UCSD-AML1 (cell line): ENCODE measurements around the gene SIRPB1.
"Not testable (repeated sequence)": the region's sequence is repeated elsewhere in the genome, so short reads cannot be mapped to it uniquely, and the experiment has no call there.

Experiments
- DNase-seq: peaks from one replicate; lab custom pipeline; 2025; ENCODE audit not compliant: unreplicated experiment; lab: John Stamatoyannopoulos, UW

The SIRPB1 gene

DNA sequence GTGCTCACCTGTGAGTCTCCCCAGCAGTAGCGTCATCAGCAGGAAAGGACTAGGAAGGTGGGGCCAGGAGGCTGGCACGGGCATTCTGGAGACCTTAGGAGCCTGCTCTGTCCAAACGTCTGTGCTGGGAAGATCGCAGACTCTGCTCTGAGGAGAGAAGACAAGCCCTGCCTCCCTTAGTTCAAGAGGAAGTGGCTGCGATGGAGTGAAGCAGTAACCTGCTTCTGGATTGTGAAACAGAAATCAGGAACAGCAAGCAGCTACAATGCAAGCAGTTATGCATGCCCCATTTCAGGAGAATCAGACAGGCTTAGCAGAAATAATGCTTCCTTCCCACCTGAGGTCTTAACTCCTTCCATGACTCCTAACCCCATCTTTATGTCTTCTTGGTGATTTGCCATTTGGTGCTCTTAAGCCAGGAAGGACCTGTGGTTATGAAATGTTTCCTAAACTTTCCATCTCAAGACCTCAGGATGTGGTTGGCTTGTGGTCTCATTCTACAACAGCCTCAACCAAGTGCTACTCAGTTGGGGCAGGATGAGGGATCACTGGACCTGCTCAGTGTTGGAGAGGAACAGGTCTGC lies at the start of gene SIRPB1:
Gene SIRPB1 (minus strand): TSS at position 149 of the 584 bp plus-strand sequence. CDS start 65 bp downstream, at position 84.
- peak; percentile 61 for DNase-seq

DNA sequence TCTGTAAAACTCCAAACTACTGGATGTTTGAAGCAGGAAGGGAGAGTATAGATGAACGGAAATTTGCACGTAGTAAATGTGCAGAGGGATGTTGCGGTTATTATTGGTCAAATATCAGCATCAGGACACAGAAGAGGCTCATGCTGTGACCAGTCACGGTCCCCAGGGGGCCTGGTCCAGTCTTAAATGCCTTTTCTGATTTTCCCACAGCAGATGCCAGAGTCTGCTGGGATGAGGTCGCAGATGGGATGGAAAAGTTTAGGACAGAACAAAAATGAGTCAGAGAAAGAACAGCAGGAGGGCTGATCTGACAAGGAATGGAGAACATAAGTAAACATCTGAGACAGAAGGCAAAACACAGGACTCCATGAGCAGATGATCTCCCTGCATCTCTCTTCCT lies 49.5 kb upstream of the SIRPB1 start:
- DNase-seq: no peak

DNA sequence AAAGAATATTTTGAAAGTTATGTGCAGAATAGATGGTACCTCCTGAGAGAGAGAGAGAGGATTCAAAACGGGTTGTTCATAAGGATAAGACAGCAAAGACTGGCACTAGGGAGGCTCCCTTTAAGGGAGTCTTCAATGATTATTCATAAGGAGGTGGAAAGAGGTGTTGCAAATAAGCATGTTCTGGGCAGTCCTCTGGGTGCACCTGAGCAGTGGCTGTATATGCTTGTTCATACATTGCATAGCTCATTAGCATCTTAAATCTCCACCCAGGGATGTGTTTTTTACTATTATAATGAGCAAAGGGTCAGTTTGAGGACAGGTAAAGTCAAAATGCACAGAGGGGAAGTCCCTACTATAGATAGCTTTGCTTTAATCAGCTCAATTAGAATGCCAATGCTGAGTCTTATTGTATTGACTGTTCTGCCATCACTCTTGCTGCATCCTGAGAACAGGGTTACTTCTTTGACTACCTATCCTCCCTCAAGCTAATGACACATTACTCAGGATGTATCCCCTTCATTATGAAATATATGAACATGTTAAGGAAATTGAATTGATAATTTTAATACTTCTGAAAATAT lies 47.8 kb upstream of the SIRPB1 start:
- DNase-seq: no peak

DNA sequence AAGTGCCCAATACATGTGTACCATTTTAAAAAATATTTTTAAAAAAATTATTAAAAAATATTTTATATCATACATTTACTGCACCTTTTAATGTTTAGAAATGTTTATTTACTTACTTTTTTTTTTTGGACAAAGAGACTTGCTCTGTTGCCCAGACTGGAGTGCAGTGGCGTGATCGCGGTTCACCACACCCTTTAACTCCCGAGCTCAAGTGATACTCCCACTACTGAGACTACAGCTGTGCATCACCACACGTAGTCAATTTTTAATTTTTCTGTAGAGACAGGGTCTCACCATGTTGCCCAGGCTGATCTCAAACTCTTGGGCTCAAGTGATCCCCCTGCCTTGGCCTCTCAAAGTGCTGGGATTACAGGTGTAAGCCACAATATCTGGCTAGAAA lies 47.0 kb upstream of the SIRPB1 start:
- no peak for DNase-seq

- no peak for DNase-seq
Measured at GRCh38 chr20:1665345-1665744, 45.5 kb upstream of the SIRPB1 start.

DNA sequence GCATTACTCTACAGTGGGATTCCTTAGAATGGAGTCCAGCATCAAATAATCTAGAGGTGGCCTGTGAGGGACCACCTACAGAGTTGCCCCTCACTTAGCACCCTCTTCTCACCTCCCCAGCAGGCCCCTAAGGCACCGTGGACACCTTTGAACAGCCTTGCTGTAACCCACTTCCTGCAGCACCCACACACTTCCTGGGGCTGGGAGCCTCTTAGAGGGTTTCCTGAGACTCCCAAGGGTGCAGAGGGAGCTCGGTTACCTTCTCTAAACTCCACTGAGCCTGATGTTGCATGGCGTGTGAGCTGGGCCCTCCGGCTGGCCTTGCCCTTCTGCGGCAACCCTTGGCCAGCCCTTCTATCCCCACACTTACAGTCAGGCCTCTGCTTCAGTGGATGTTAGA lies 45.1 kb upstream of the SIRPB1 start:
- no peak for DNase-seq

- no peak for DNase-seq
Measured at GRCh38 chr20:1663917-1664316, 44.1 kb upstream of the SIRPB1 start.

DNA sequence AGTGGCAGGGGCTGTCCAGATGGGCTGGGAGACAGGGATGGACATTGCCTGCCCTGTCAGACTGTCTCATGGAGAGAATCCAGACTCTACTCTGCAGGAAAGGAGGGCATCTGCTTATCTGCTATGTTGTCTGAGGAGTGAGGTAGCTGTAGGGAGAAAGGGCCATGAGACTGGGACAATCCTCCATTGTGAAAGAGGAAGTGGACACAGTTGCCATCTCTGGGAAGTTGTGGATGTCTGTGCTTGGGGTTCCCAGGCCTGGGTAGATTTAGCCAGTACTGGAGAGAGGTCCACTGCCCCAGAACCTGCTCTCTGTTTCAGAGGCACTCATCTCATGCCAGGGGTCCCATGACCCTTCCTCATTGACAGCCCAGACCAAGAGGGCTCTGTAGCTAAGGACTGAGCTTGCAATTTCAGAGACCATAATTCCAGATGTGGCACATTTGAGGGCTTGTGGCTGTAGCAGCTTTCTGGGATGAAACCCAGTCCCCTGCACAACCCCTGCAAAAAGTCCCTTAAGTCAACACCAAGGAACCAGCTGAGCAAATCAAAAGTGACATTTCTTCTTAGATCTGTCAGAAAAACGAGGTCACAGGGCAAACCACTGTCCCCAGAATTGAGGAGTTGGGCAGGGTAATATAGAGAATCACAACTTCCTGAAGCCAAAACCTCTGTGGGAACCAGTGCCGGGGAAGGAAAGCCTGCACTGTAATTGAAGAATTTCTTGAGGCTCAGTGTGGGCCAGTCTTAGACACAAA lies 41.9 kb upstream of the SIRPB1 start:
- no peak for DNase-seq

- no peak for DNase-seq
Measured at GRCh38 chr20:1660246-1660645, 40.4 kb upstream of the SIRPB1 start.

GRCh38 chr20:1657556-1658334 lies 37.9 kb upstream of the SIRPB1 start, which contains the start of gene SIRPG:
Gene SIRPG (minus strand): TSS chr20:1657779. CDS start chr20:1657714, 65 bp downstream.
- DNase-seq: no peak

GRCh38 chr20:1656844-1657243 lies 37.0 kb upstream of the SIRPB1 start:
- no peak for DNase-seq

DNA sequence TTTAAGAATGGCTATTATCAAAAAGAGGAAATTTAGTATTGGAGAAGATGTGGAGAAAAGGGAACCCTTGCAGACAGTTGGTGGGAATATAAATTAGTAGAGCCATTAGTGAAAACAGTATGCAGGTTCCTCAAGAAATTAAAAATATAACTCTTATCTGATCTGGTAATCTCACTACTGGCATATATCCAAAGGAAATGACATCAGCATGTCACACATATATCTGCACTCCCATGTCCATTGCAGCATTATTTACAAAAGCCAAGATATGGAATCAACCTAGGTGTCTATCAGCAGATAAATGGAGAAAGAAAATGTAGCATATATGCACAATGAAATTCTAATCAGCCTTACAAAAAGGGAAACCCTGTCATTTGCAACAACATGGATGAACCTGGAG lies 35.2 kb upstream of the SIRPB1 start:
- no peak for DNase-seq

- no peak for DNase-seq
Measured at GRCh38 chr20:1652960-1653359, 33.2 kb upstream of the SIRPB1 start.

DNA sequence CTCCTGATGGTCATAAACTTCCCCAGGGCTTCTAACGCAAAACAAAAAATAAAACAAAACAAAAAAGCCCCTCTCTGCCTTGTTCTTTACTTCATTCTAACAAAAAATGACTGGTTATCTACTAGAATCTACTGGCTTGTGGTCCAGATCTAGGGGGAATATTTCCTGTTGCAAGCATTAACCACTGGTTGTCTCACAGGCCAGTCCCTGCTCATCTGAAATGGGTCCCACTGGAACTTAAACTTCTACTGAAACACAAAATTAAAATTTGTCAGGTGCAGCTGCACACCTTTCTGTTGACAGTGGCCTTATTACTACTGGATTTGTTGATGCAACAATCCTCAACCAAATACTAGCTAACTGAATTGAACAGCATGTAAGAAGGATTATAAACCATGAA lies 32.3 kb upstream of the SIRPB1 start:
- DNase-seq: no peak

DNA sequence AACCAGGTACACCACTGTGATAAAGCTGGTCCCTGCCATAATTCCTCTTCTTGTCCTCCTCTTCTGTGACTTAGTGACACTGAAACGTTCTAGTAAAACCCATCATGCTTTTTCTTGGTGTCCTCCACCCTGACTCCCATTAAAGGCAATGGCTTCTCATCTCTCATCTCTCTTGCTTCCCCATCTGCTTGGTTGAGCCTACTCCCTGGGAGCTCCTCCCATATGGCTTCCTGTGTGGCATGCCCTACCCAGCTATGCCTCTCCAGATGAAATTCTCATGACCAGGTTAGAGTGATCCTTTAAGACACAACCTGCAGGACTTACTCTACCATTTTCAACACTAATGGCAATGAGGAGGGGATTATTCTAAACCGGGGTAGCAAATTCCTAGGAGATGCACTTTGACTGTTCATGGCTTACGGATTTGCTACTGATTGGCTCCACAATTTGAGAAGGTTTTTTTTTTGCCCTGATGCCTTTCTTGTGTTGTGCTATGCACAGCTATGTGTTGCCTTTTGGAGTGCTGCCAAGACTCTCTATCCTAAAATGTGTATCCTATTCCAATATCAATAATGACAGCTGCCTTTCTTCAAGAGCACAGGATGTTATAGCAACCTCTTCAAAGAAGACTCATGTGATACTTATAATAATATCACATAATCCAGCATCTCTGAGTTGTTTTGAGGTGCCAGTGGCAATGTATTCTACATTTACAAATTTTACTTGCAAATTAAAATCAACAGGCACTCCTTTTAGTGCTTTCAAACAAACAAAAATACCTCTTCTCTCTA lies 31.7 kb upstream of the SIRPB1 start:
- no peak for DNase-seq

DNA sequence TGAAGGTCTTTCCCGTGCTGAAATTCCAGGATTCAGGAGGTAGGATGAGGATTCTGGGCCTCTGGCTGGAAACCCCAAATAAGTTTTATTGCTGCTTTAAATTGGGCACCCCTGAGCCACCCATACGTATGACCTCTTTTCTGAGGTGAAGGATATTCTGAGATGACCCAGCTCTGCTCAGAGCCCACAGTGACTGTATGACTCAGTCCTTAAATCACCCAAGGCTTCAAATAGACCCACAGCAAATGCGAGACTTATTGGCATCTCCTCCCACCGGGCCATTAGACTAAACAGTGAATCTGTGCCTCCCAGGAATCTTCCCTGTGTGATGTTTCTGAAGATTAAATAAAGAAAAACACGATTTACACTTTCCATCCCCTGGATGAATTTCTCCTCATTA lies 28.3 kb upstream of the SIRPB1 start:
- DNase-seq: no peak

DNA sequence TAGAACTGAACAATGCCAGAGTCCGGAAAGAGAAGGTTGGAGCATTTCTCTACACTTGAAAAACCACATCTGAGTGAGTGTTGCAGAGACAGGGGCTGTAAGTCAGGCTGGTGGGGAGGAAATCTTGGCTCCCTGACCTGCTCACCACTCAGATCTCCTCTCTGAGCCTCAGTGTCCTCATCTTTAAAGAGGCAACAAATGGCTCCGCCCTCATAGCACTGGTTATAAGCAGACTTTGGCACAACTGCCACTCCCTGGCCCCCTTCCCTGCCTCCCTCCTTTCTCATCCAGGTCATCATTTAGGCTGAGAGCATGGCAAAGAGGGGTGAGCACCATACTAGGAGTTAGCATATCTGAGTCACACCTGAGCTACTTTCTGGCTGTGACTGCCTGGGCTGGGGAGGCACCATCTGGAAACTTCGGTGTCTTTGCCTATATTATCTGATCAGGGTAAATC lies 27.2 kb upstream of the SIRPB1 start:
- no peak for DNase-seq

- DNase-seq: no peak
Measured at GRCh38 chr20:1644101-1644962, 24.5 kb upstream of the SIRPB1 start.

DNA sequence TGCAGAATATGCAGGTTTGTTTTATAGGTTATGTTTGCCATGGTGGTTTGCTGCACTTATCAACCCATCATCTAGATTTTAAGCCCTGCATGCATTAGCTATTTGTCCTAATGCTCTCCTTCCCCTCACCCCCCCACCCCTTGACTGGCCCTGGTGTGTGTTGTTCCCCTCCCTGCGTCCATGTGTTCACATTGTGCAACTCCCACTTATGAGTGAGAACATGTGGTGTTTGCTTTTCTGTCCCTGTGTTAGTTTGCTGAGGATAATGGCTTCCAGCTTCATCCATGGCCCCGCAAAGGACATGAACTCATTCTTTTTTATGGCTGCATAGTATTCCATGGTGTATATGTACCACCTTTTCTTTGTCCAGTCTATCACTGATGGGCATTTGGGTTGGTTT lies 18.8 kb upstream of the SIRPB1 start:
- DNase-seq: not testable (repeated sequence)

DNA sequence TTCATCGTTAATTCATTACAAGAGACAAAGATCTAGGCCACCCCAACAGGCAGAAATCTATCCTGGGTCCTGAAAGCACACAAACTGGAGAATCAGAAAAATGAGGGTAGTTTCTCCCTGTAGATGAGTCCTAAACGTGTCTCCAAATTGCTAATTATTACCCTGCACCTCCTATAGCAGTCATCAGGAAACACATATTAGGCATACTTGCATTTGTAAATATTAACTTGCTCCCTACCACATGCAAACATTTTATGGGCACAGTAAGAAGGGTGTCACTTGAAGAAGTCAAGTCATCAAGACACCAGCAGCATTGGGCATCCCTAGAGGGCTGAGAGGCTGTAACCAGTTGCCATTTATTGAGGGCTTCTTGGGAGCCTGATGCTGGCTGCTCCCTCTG lies 17.9 kb upstream of the SIRPB1 start:
- no peak for DNase-seq
